IMR-90 (cell line): ENCODE data around the gene EXD2.

ENCODE experiments used
- BHLHE40 ChIP-seq: fragments of 150-350 bp; IDR thresholded peaks from 2 replicates; pipeline ENCODE4 v1.6.1; 2016; ENCODE audit warnings: mild to moderate bottlenecking, low read depth, low read length
- CEBPB ChIP-seq: IDR thresholded peaks from 2 replicates; pipeline ENCODE4 v1.6.1; 2012; ENCODE audit warnings: low read depth, low read length, improper control_type of control experiment
- CTCF ChIP-seq: conservative IDR thresholded peaks from 2 replicates; pipeline ENCODE4 v1.5.1; 2012; ENCODE audit warnings: mild to moderate bottlenecking, low read depth, low read length, improper control_type of control experiment
- MAFK ChIP-seq: IDR thresholded peaks from 2 replicates; pipeline ENCODE4 v1.6.1; 2012; ENCODE audit warnings: low read depth, low read length, improper control_type of control experiment
- POLR2A ChIP-seq: IDR thresholded peaks from 2 replicates; pipeline ENCODE4 v1.6.1; 2012; ENCODE audit warnings: mild to moderate bottlenecking, low read depth, low read length
- RAD21 ChIP-seq: IDR thresholded peaks from 2 replicates; pipeline ENCODE4 v1.6.1; 2012; ENCODE audit warnings: low read length, improper control_type of control experiment
- SMC3 ChIP-seq: fragments of 150-350 bp; IDR thresholded peaks from 2 replicates; pipeline ENCODE4 v1.6.1; 2016; ENCODE audit warnings: low read depth, mild to moderate bottlenecking, antibody characterized with exemption, low read length, moderate library complexity
- TF ChIP-seq, protein P1 (sequence below): fragments of 150-350 bp; IDR thresholded peaks from 2 replicates; pipeline ENCODE4 v1.6.1; 2017; ENCODE audit warnings: mild to moderate bottlenecking, antibody characterized with exemption, low read length, low read depth

- TF ChIP-seq CEBPB = no peak
- TF ChIP-seq CTCF = no peak
- no peak for TF ChIP-seq MAFK
- no peak for TF ChIP-seq POLR2A
- TF ChIP-seq SMC3 = no peak
- TF ChIP-seq, protein P1, sequence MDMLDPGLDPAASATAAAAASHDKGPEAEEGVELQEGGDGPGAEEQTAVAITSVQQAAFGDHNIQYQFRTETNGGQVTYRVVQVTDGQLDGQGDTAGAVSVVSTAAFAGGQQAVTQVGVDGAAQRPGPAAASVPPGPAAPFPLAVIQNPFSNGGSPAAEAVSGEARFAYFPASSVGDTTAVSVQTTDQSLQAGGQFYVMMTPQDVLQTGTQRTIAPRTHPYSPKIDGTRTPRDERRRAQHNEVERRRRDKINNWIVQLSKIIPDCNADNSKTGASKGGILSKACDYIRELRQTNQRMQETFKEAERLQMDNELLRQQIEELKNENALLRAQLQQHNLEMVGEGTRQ = no peak
- no peak for TF ChIP-seq BHLHE40
- no peak for TF ChIP-seq RAD21
Observed at GRCh38 chr14:69181491-69181890, 9.8 kb upstream of the EXD2 start.
